NCI-H2196 (cell line): Measurements from ENCODE around the gene ZNF646.
"Not testable (repeated sequence)": the region's sequence is repeated elsewhere in the genome, so short reads cannot be mapped to it uniquely, and the experiment has no call there.

Source experiments
- DNase-seq: peaks from one replicate; lab custom pipeline; 2025; ENCODE audit not compliant: unreplicated experiment; lab: John Stamatoyannopoulos, UW

ZNF646 gene

GRCh38 chr16:31084584-31085302 is 10.5 kb downstream of the ZNF646 start:
- no peak for DNase-seq

DNA sequence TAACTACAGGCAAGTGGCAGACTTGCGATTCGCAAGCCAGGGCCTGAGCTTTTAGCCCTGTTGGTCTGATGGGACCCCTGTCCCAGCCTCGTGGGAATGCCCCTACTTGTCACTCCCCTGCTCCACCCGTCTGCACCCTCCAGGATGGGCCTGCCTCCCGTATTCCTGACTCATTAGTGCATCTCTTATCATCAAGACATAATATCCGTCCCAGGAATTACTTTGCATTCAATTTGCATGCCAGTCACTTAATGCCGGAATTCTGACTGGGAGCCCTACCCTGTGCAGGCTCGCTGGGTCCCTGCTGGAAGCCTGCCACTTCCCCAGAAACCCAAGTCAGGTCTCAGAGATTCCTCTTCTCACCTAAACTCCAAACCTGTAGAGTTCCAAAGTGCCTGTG is 11.2 kb downstream of the ZNF646 start:
- DNase-seq = no peak

- DNase-seq = no peak
These were observed 11.8 kb downstream of the ZNF646 start for GRCh38 chr16:31085873-31086628.

- DNase-seq = no peak
These were observed 12.3 kb downstream of the ZNF646 start for GRCh38 chr16:31086629-31086906.

GRCh38 chr16:31087481-31087880 is 13.3 kb downstream of the ZNF646 start:
- no peak for DNase-seq

DNA sequence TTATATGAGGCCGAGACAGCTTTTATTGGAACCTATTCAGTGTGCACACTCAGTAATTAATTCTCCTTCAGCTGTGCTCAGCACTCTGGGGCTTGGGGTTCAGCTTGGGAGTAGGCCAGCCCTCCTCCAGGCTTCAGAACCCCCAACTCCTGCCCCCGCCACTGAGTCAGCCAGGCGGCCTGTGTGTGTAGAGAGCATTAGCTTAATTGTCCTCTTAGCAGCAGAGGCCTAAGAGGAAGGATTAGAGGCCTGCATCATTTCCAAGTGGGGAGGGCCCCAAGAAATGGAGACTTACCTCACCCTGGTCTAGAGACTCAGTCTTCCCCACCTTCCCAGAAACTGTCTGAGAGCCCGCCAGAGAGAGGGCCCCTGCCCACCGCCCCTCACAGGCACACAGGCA is 13.7 kb downstream of the ZNF646 start:
- DNase-seq = no peak

- no peak for DNase-seq
These were observed 14.4 kb downstream of the ZNF646 start, which contains the start of gene PRSS53 for GRCh38 chr16:31088459-31089183. PRSS53 (minus strand) TSS chr16:31088943; CDS start chr16:31088809, 134 bp downstream.

DNA sequence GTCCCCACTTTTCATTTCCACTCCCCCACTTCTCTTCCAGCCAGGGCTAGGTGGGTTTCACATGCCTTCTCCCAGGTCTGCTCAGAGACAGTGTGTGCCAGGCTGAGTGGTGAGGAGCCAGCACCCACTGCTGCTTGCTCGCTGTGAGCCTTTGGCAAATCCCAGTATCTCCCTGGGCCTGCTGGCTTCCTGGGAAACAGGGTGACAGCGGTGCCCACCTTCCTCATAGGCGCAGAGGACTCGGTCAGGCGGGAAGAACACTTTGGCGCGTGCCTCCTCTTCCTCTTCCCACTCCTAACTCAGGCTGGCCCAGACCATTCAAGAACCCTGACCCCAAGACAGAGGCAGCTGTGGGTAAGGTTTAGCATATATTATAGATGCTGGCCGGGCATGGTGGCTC is 15.0 kb downstream of the ZNF646 start:
- DNase-seq = no peak

GRCh38 chr16:31090540-31090939 is 16.3 kb downstream of the ZNF646 start:
- no peak for DNase-seq

GRCh38 chr16:31092330-31092729 is 18.1 kb downstream of the ZNF646 start:
- DNase-seq = no peak

GRCh38 chr16:31093132-31093703 is 19.0 kb downstream of the ZNF646 start:
- peak; percentile 52 for DNase-seq

DNA sequence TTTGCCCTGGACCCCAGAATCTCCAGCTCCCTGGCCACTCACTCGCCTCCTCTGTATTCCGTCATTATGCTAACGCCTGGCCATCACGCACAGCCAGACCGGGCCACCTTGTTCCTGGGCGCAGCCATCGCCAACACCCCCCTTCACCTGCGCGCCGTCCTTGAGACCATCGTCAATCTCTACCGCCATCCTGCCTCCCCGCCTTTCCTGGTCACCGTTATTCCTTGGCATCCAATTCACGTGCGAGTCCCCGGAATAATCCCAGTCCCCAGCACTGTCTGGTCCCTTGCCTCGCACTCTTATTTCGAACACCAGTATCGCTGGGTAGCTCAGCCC is 19.8 kb downstream of the ZNF646 start:
- no peak for DNase-seq

DNA sequence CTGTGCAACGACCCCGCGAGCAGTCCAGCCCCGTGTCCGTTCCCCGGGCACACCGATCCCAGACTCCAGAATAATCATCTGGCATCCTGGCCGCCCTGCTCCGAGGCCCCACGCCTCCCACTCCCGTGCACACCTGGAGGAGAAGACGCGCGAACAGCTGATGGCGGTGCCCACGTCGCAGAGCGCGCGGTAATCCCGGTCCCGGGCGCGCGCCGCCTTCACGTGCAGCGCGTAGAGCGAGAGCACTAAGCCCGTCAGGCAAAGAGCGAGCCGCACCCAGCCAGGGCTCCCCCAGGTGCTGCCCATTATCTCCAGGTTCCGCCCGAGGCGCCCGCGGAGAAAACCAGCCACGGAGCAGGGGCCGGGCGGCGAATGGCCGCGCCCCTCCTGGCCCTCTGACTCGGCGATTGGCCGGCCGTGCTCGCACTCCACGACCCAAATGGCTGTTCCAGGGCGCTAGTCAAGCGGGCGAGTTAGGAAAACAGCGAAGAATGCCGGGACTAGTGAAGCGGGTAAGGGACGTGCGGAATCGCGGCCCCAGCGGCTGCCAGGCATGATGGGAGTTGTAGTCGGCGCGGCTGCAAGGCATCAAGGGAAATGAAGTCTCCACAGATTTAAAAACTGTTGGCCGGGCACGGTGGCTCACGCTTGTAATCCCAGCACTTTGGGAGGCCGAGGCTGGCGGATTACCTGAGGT is 20.4 kb downstream of the ZNF646 start, which contains the start of gene VKORC1:
TSS of gene VKORC1 (minus strand) at position 374 of the 697 bp plus-strand sequence. CDS start at position 306, 68 bp downstream.
- peak; percentile 98 for DNase-seq

DNA sequence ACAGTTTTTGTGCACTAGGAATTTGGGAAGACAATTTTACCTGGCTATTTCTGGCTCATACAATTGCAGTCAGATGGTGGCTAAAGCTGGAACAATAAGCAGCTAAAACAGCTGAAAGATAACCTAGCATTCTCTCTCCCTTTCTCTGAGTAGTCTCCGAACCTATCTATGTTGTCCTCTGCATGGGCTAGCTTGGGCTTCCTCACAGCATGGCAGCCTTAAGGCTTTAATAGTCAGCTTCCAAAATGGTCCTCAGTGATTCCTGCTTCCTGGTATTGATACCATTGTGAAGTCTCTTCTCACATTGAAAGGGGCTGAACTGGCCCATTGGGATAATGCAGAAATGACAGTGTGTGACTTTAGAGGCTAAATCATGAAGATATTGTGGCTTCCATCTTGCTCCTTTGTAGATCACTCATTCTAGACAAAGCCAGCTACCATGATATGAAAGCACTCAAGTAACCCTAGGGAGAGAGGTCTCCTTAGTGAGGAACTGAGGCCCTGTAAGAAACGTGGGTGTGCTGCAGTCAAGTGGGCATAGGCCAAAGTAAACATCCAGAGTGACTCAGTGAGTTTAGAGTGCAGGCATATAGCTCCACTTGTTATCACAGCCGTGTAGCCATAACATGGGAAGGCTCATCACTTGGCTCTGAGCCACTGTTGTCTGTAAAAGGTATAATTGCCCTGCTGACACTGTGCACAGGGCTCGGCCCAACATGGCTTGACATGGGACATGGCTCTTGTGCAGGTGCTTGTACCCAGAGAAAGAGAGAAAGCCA is 25.8 kb downstream of the ZNF646 start:
- no peak for DNase-seq

- not testable (repeated sequence) for DNase-seq
These were observed 26.8 kb downstream of the ZNF646 start for GRCh38 chr16:31100876-31101641.

GRCh38 chr16:31105677-31106213 is 31.5 kb downstream of the ZNF646 start:
- DNase-seq = peak; percentile 79

DNA sequence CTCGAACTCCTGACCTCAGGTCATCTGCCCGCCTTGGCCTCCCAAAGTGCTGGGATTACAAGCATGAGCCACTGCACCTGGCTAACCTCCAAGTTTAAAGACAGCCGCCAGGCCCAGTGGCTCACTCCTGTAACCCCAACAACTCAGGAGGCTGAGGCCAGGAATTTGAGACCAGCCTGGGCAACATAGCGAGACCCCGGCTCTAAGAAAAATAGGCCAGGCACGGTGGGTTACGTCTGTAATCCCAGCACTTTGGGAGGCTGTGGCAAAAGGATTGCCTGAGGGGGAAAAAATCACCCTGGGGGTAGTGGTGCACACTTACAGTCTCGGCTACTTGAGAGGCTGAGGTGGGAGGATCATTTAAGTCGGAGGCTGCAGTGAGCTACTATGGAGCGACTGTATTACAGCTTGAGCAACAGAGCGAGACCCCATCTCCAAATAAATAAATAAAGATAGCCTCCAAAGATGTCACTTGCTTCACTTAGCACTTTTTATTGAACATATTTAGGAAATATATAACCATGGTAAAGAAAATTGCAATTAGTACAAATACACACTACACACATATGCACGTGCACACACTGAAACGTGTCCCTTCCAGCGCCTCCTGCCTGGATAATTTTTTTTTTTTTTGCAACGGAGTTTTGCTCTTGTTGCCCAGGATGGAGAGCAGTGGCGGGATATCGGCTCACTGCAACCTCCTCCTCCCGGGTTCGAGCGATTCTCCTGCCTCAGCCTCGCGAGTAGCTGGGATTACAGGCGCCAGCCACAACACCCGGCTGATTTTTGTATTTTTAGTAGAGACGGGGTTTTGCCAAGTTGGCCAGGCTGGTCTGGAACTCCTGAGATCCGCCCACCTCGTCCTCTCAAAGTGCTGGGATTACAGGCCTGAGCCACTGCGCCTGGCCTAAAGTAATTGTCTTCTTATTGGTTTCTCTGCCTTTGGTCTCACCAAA is 32.6 kb downstream of the ZNF646 start:
- DNase-seq = no peak

DNA sequence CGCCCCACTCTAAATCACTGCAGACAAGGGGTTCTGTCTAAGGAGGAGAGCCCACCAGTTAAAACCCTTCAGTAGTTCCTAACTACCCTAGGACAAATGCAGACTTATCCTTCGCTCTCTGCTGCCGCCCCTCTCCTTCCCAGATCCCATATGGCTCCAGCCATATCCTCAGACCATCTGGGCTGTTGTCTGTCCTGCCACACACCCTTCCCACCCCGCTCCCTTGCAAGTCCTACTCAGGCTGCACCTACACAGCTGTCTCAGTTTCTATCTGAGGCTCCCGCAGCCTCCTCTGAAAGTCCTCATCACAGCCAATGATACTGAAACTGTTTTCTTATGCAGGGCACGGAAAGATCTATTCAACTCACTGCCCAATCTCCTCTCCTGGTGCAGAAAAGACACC is 33.2 kb downstream of the ZNF646 start:
- DNase-seq = no peak
